Astrocyte (in vitro differentiated cells and primary cell): ENCODE data around the gene CNPY2.

Experiments
- CTCF ChIP-seq: IDR thresholded peaks from 2 replicates; pipeline ENCODE4 v1.5.1; 2011; ENCODE audit warnings: low read depth, mild to moderate bottlenecking, inconsistent platforms, low read length, moderate library complexity; ENCODE audit not compliant: insufficient read depth
- EZH2 ChIP-seq: IDR thresholded peaks from 2 replicates; pipeline ENCODE4 v1.6.1; 2012; ENCODE audit warnings: mild to moderate bottlenecking, low read length, inconsistent platforms; ENCODE audit not compliant: insufficient read depth

GRCh38 chr12:56338308-56339157, 22.7 kb upstream of the CNPY2 start, which contains the start of gene IL23A:
- no peak for TF ChIP-seq CTCF
- no peak for TF ChIP-seq EZH2
